Central memory CD8-positive, alpha-beta T cell (primary cell): ENCODE data around the gene MYBPC3.

Source experiments
- ATAC-seq: fragments of 150-1000 bp; cut with Tn5 transposase; replicated peaks from 2 replicates; pipeline ENCODE4 v1.10.0; 2022; ENCODE audit warnings: mild to moderate bottlenecking, moderate FRiP score, moderate number of reproducible peaks; ENCODE audit not compliant: poor library complexity, severe bottlenecking; ENCODE audit errors: extremely low read depth
- DNase-seq, 2 donors: peaks; one replicate each; pipeline ENCODE4 v3.0.0; 2021; ENCODE audit warnings: low spot score in 2 of 2
- H3K27ac Mint-ChIP-seq: one replicate; pipeline ENCODE4 v1.8.0; 2022; ENCODE audit warnings: low read depth, mild to moderate bottlenecking, moderate library complexity, mixed read lengths
- H3K27me3 Mint-ChIP-seq: one replicate; pipeline ENCODE4 v1.8.0; 2022; ENCODE audit warnings: mixed read lengths
- H3K36me3 Mint-ChIP-seq: one replicate; pipeline ENCODE4 v1.8.0; 2022; ENCODE audit warnings: mild to moderate bottlenecking, moderate library complexity, mixed read lengths; ENCODE audit not compliant: insufficient read depth
- H3K4me1 Mint-ChIP-seq: one replicate; pipeline ENCODE4 v1.8.0; 2022; ENCODE audit warnings: mixed read lengths
- H3K4me3 Mint-ChIP-seq: one replicate; pipeline ENCODE4 v1.8.0; 2022; ENCODE audit warnings: mild to moderate bottlenecking, moderate library complexity, mixed read lengths
- H3K9me3 Mint-ChIP-seq: one replicate; pipeline ENCODE4 v1.8.0; 2022; ENCODE audit warnings: mixed read lengths

MYBPC3 gene

GRCh38 chr11:47391711-47392432 lies 39.4 kb upstream of the MYBPC3 start:
- no peak overlapping the region for H3K4me3 Mint-ChIP-seq
- H3K27me3 Mint-ChIP-seq: no peaks in the 10 kb centered on the region
- no peaks in the 10 kb centered on the region for H3K36me3 Mint-ChIP-seq
- H3K27ac Mint-ChIP-seq: peak overlapping the region; percentile 91
- DNase-seq: no peak
- no peaks in the 10 kb centered on the region for H3K9me3 Mint-ChIP-seq
- no peak for ATAC-seq
- peaks cover 38% of the 10 kb centered on the region for H3K4me1 Mint-ChIP-seq

DNA sequence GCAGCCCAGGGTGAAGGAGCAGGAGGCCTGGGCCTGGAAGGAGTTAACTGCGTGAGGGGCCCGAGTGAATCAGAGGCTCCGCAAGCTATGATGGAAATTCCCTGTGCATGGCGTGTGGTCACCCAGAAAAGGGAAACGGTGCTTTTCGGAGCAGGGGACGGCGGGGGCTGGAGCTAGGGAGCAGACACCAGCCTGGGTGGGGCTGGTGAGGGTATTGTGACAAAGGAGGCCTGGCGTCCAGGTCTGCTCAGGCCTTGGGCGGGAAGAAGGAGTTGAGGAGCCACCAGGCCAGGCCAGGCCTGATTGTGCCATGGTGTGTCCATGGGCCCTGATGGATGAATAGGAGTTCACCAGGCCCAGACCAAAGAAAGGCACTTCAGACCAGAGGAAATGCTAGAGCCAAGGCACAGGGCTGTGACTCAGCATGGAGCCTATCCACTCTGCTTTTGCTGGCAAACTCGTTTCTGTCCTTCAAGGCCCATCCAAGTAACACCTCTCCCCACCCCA lies 38.6 kb upstream of the MYBPC3 start:
- Mint-ChIP-seq H3K4me1 (peaks cover 38% of the 10 kb centered on the region), H3K4me3 (no peak overlapping the region), H3K36me3 (no peaks in the 10 kb centered on the region), H3K9me3 (no peaks in the 10 kb centered on the region), H3K27me3 (no peaks in the 10 kb centered on the region), H3K27ac (peak overlapping the region; percentile 91)
- DNase-seq: no peak
- no peak for ATAC-seq

- H3K9me3 Mint-ChIP-seq: no peaks in the 10 kb centered on the region
- H3K27ac Mint-ChIP-seq: peak overlapping the region; percentile 46
- DNase-seq: no peak
- ATAC-seq: no peak
- H3K27me3 Mint-ChIP-seq: no peaks in the 10 kb centered on the region
- no peaks in the 10 kb centered on the region for H3K36me3 Mint-ChIP-seq
- H3K4me3 Mint-ChIP-seq: no peak overlapping the region
- peaks cover 33% of the 10 kb centered on the region for H3K4me1 Mint-ChIP-seq
These were observed 37.9 kb upstream of the MYBPC3 start for GRCh38 chr11:47390422-47390760.

- DNase-seq (no peak), ATAC-seq (peak; percentile 50)
- no peaks in the 10 kb centered on the region for H3K9me3 Mint-ChIP-seq
- no peaks in the 10 kb centered on the region for H3K36me3 Mint-ChIP-seq
- peaks cover 30% of the 10 kb centered on the region for H3K4me1 Mint-ChIP-seq
- peak overlapping the region; percentile 44 for H3K4me3 Mint-ChIP-seq
- H3K27ac Mint-ChIP-seq: peak overlapping the region; percentile 64
- no peaks in the 10 kb centered on the region for H3K27me3 Mint-ChIP-seq
These were observed 37.3 kb upstream of the MYBPC3 start for GRCh38 chr11:47389577-47390421.

- no peak for ATAC-seq
- Mint-ChIP-seq H3K27ac (peak overlapping the region; percentile 64), H3K36me3 (no peaks in the 10 kb centered on the region), H3K4me1 (peaks cover 25% of the 10 kb centered on the region), H3K9me3 (no peaks in the 10 kb centered on the region), H3K4me3 (peak overlapping the region; percentile 44), H3K27me3 (no peaks in the 10 kb centered on the region)
- DNase-seq: no peak
These were observed 36.4 kb upstream of the MYBPC3 start for GRCh38 chr11:47388697-47389576.

- Mint-ChIP-seq H3K27ac (no peak overlapping the region), H3K4me3 (no peak overlapping the region), H3K9me3 (no peaks in the 10 kb centered on the region), H3K4me1 (peaks cover 24% of the 10 kb centered on the region), H3K27me3 (no peaks in the 10 kb centered on the region), H3K36me3 (no peaks in the 10 kb centered on the region)
- DNase-seq (no peak), ATAC-seq (no peak)
These were observed 35.6 kb upstream of the MYBPC3 start for GRCh38 chr11:47387944-47388696.

DNA sequence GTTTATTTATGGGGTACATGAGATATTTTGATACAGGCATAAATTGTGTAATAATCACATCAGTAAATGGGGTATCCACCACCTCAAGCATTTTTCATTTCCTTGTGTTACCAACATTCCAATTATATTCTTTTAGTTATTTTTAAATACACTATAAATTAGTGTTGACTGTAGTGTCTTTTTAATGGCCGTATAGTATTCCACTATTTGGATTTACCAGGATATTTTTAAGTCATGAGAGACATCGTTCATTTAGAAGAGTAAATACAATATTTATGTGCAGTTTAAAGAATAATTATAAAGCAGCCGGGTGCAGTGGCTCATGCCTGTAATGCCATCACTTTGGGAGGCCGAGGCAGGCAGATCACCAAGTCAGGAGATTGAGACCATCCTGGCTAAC lies 32.0 kb upstream of the MYBPC3 start:
- no peak overlapping the region for H3K4me3 Mint-ChIP-seq
- H3K36me3 Mint-ChIP-seq: no peaks in the 10 kb centered on the region
- no peak for DNase-seq
- H3K27ac Mint-ChIP-seq: no peak overlapping the region
- no peaks in the 10 kb centered on the region for H3K27me3 Mint-ChIP-seq
- H3K9me3 Mint-ChIP-seq: no peaks in the 10 kb centered on the region
- peaks cover 5% of the 10 kb centered on the region for H3K4me1 Mint-ChIP-seq
- no peak for ATAC-seq

DNA sequence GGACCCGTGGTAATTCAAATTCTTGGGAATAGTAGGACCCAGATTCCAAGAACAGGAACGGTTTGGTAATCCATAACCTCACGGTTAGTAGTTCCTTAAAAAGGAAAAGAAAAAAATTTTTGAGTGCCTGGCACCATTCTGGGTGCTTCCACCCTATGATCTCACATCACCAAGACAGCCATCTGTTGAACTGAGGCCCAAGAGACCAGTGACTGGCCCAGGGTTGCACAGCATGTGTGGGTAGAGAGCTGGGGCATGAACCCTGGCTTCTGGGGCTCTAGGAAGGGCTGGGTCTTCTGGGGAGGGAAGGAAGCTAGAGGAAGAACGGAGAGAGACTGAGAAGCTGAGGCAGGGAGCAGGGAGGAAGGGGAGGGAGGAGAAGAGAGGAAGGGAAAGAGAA lies 30.6 kb upstream of the MYBPC3 start:
- Mint-ChIP-seq H3K27ac (no peak overlapping the region), H3K9me3 (no peaks in the 10 kb centered on the region), H3K4me1 (no peaks in the 10 kb centered on the region), H3K27me3 (no peaks in the 10 kb centered on the region), H3K36me3 (no peaks in the 10 kb centered on the region), H3K4me3 (no peak overlapping the region)
- ATAC-seq: no peak
- DNase-seq: no peak

- DNase-seq (no peak), ATAC-seq (no peak)
- Mint-ChIP-seq H3K27ac (no peak overlapping the region), H3K9me3 (no peaks in the 10 kb centered on the region), H3K36me3 (no peaks in the 10 kb centered on the region), H3K4me3 (no peak overlapping the region), H3K27me3 (no peaks in the 10 kb centered on the region), H3K4me1 (no peaks in the 10 kb centered on the region)
These were observed 27.6 kb upstream of the MYBPC3 start for GRCh38 chr11:47380078-47380477.

- DNase-seq (no peak), ATAC-seq (no peak)
- Mint-ChIP-seq H3K4me1 (no peaks in the 10 kb centered on the region), H3K27me3 (no peaks in the 10 kb centered on the region), H3K9me3 (no peaks in the 10 kb centered on the region), H3K36me3 (no peaks in the 10 kb centered on the region), H3K4me3 (no peak overlapping the region), H3K27ac (no peak overlapping the region)
These were observed 26.8 kb upstream of the MYBPC3 start for GRCh38 chr11:47379317-47379716.

DNA sequence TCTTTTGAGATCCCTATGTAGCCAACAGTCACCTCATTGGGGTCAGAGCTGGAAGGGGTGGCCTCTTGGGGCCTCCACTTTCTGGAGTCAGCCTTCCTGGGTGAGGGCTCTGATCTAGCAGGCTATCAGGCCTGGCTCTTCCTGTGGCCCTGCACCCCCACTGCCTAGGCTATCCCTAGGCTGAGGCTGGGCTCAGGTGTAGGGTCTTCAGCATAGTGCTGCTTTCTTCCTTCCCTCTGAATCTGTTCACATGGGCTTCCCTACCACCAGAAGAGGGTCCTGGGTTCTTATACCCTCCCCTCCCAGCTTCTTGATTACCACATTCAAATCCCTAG lies 26.3 kb upstream of the MYBPC3 start:
- Mint-ChIP-seq H3K27ac (no peak overlapping the region), H3K9me3 (no peaks in the 10 kb centered on the region), H3K36me3 (no peaks in the 10 kb centered on the region), H3K4me1 (peaks cover 4% of the 10 kb centered on the region), H3K27me3 (no peaks in the 10 kb centered on the region), H3K4me3 (no peak overlapping the region)
- no peak for DNase-seq
- no peak for ATAC-seq
